Measurements from ENCODE around the gene MRTFA.

The MRTFA gene

GRCh38 chr22:40436505-40437431, 199.8 kb downstream of the MRTFA start:
- peaks cover 75% of the 10 kb centered on the region for H3K79me2 ChIP-seq (ENCODE audit: insufficient read depth, low read length)
- no peaks in the 10 kb centered on the region for H3K27me3 ChIP-seq (ENCODE audit: low read length)
- H3K9me3 ChIP-seq (ENCODE audit: insufficient read depth, low read length), result no peaks in the 10 kb centered on the region
- peak overlapping the region; percentile 33 for H3K4me3 ChIP-seq (ENCODE audit: insufficient read depth, low read length, poor library complexity, severe bottlenecking)
- H2AFZ ChIP-seq (ENCODE audit: low read depth, low read length, severe bottlenecking), result no peak overlapping the region
- H3K9ac ChIP-seq (ENCODE audit: low read length), result peak overlapping the region; percentile 52
- H4K20me1 ChIP-seq (ENCODE audit: low read depth, low read length), result no peaks in the 10 kb centered on the region
- H3F3A ChIP-seq (ENCODE audit: insufficient read depth), result peaks cover 53% of the 10 kb centered on the region
- H3K36me3 ChIP-seq (ENCODE audit: low read length), result peaks cover 25% of the 10 kb centered on the region
- H3K27ac ChIP-seq (ENCODE audit: low read depth, low read length), result peak overlapping the region; percentile 97
- peak overlapping the region; percentile 75 for H3K4me2 ChIP-seq (ENCODE audit: low read depth, low read length, poor library complexity, severe bottlenecking)
- H3K9me2 ChIP-seq (replicated peaks; ENCODE audit: insufficient read depth, low read length), result no peaks in the 10 kb centered on the region
- TF ChIP-seq CTCF (IDR thresholded peaks at IDR 0.05; ENCODE audit: insufficient read depth, low read length, poor library complexity, severe bottlenecking) (peak; percentile 71), EZH2phosphoT487 (conservative IDR thresholded peaks at IDR 0.05; ENCODE audit: low read length) (no peak)

GRCh38 chr22:40434745-40435144, 201.8 kb downstream of the MRTFA start:
- Histone ChIP-seq H3K4me2 (ENCODE audit: low read depth, low read length, poor library complexity, severe bottlenecking) (peak overlapping the region; percentile 75), H4K20me1 (ENCODE audit: low read depth, low read length) (no peaks in the 10 kb centered on the region), H3K9ac (ENCODE audit: low read length) (no peak overlapping the region), H3F3A (ENCODE audit: insufficient read depth) (peaks cover 46% of the 10 kb centered on the region), H3K9me3 (ENCODE audit: insufficient read depth, low read length) (no peaks in the 10 kb centered on the region), H3K9me2 (replicated peaks; ENCODE audit: insufficient read depth, low read length) (no peaks in the 10 kb centered on the region), H3K79me2 (ENCODE audit: insufficient read depth, low read length) (peaks cover 62% of the 10 kb centered on the region), H2AFZ (ENCODE audit: low read depth, low read length, severe bottlenecking) (no peak overlapping the region), H3K27ac (ENCODE audit: low read depth, low read length) (peak overlapping the region; percentile 97), H3K27me3 (ENCODE audit: low read length) (no peaks in the 10 kb centered on the region), H3K36me3 (ENCODE audit: low read length) (peaks cover 33% of the 10 kb centered on the region), H3K4me3 (ENCODE audit: insufficient read depth, low read length, poor library complexity, severe bottlenecking) (no peak overlapping the region)
- TF ChIP-seq EZH2phosphoT487 (conservative IDR thresholded peaks at IDR 0.05; ENCODE audit: low read length) (no peak), CTCF (IDR thresholded peaks at IDR 0.05; ENCODE audit: insufficient read depth, low read length, poor library complexity, severe bottlenecking) (no peak)

GRCh38 chr22:40434106-40434505, 202.4 kb downstream of the MRTFA start:
- Histone ChIP-seq H3K9ac (ENCODE audit: low read length) (no peak overlapping the region), H3K36me3 (ENCODE audit: low read length) (peaks cover 38% of the 10 kb centered on the region), H3K9me3 (ENCODE audit: insufficient read depth, low read length) (no peaks in the 10 kb centered on the region), H3K79me2 (ENCODE audit: insufficient read depth, low read length) (peaks cover 55% of the 10 kb centered on the region), H4K20me1 (ENCODE audit: low read depth, low read length) (no peaks in the 10 kb centered on the region), H2AFZ (ENCODE audit: low read depth, low read length, severe bottlenecking) (no peak overlapping the region), H3F3A (ENCODE audit: insufficient read depth) (peaks cover 41% of the 10 kb centered on the region), H3K27me3 (ENCODE audit: low read length) (no peaks in the 10 kb centered on the region), H3K4me2 (ENCODE audit: low read depth, low read length, poor library complexity, severe bottlenecking) (peak overlapping the region; percentile 19), H3K9me2 (replicated peaks; ENCODE audit: insufficient read depth, low read length) (no peaks in the 10 kb centered on the region), H3K4me3 (ENCODE audit: insufficient read depth, low read length, poor library complexity, severe bottlenecking) (no peak overlapping the region), H3K27ac (ENCODE audit: low read depth, low read length) (peak overlapping the region; percentile 97)
- TF ChIP-seq EZH2phosphoT487 (conservative IDR thresholded peaks at IDR 0.05; ENCODE audit: low read length) (no peak), CTCF (IDR thresholded peaks at IDR 0.05; ENCODE audit: insufficient read depth, low read length, poor library complexity, severe bottlenecking) (no peak)

Data from SU-DHL-6 (cell line).